ENCODE results near the gene IMP4. TPM values are rescaled to one million over a fixed set of nuclear protein-coding genes. Genes with fewer than 3 reads are reported as not detected.

IMP4 gene
- total and polyA plus RNA-seq, 2 experiments from 2014 or later, result 87.8 to 147 TPM

- H3K36me3 Mint-ChIP-seq (ENCODE audit: low read depth), result peaks cover 11% of the 10 kb centered on the region
- no peaks in the 10 kb centered on the region for H3K79me2 ChIP-seq (replicated peaks; ENCODE audit: insufficient read depth)
- no peak overlapping the region for H2AFZ ChIP-seq
- peaks cover 26% of the 10 kb centered on the region for H3K4me1 Mint-ChIP-seq
- H3K27me3 ChIP-seq (ENCODE audit: insufficient read depth), result no peaks in the 10 kb centered on the region
- H3K27ac ChIP-seq (ENCODE audit: low read depth), result no peak overlapping the region
- H3K4me3 ChIP-seq, result peak overlapping the region; percentile 22; the same call in 1 of the 2 replicates
- H4K20me1 ChIP-seq (replicated peaks; ENCODE audit: insufficient read depth), result no peaks in the 10 kb centered on the region
- no peaks in the 10 kb centered on the region for H3K9me2 ChIP-seq (ENCODE audit: insufficient read depth)
- ATAC-seq (no peak), DNase-seq (ENCODE audit: low spot score) (peak; percentile 14)
- H3K27ac Mint-ChIP-seq, result no peak overlapping the region
- peaks cover 27% of the 10 kb centered on the region for H3K4me1 ChIP-seq (ENCODE audit: insufficient read depth)
- TF ChIP-seq CTCF (conservative IDR thresholded peaks at IDR 0.05; ENCODE audit: low read depth in 2 of 2), result no peak
- no peak for TF ChIP-seq ZNF114 (CRISPR knock-in tag; IDR thresholded peaks at IDR 0.05)
- no peak for TF ChIP-seq POLR2AphosphoS5 (IDR thresholded peaks at IDR 0.05; ENCODE audit: low read depth)
- TF ChIP-seq ZNF331 (CRISPR knock-in tag; IDR thresholded peaks at IDR 0.05; ENCODE audit: low read depth), result no peak
- no peak for TF ChIP-seq EZH2 (IDR thresholded peaks at IDR 0.05; ENCODE audit: low read depth, unreplicated experiment)
- TF ChIP-seq ZNF462 (CRISPR knock-in tag; IDR thresholded peaks at IDR 0.05), result no peak
- TF ChIP-seq ETS1 (IDR thresholded peaks at IDR 0.05), result no peak
- no peak overlapping the region; the same call in 2 of the 3 replicates for H3K4me3 Mint-ChIP-seq
- no peaks in the 10 kb centered on the region for H3K36me3 ChIP-seq (ENCODE audit: insufficient read depth)
- no peaks in the 10 kb centered on the region; the same call in 2 of the 3 replicates for H3K9me3 Mint-ChIP-seq
- peak overlapping the region; percentile 38 for H3K4me2 ChIP-seq
- no peaks in the 10 kb centered on the region for H3F3A ChIP-seq (replicated peaks; ENCODE audit: low read depth)
- H3K27me3 Mint-ChIP-seq (ENCODE audit: insufficient read depth, low read depth, poor library complexity), result peaks cover 18% of the 10 kb centered on the region
Measured at GRCh38 chr2:130369311-130369964, 26.7 kb downstream of the IMP4 start.

All from GM23338 (cell line).